GM21825 (cell line): ENCODE data around the gene VASH1.

Experiments
- ATAC-seq: cut with Tn5 transposase; IDR thresholded peaks from one replicate; pipeline ENCODE4 v1.9.1; 2021; ENCODE audit warnings: mild to moderate bottlenecking, moderate library complexity; ENCODE audit not compliant: unreplicated experiment

VASH1 gene

DNA sequence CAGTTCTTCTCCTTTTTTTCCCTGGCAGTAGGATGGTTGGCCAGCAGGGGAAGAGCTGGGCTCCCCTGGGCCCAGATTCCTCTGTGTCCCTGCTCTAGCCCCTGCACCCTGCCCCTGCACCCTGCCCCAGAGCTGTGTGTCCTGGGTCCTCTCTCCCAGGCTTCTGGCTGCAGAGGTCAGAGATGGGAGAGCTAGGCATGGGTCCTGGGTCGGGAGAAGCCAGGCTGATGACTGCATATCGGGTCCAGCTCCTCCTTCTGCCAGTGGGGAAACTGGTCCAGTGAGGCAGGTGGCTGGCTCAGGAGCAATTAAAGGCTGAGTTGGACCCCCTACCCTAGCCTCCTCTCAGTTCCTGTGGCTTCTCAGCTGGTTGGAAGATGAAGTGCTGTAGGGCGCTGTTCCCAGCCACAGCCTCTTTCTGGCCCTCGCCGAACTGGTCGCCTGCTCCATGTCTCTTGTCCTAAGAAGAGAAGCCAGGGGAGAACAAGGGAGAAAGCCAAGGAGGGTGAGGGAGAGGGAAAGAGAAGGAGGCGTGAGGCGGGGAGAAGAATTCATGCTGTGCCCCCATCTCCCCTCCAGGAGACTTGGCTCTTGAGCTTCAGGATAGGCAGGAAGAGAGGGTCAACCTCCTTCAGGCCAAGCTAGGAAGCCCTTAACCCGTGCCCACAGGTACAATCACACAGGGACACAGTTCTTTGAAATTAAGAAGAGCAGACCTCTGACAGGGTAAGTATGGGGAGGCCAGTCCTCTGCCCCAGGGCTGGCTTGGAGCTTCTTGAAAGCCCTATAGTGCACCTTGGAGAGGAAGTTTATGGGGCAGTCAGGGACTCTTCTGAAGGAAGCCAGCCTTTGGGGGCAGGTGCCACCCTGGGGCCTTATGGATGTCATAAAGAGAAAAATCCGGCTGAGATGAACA lies 9.5 kb downstream of the VASH1 start:
- no peak for ATAC-seq

DNA sequence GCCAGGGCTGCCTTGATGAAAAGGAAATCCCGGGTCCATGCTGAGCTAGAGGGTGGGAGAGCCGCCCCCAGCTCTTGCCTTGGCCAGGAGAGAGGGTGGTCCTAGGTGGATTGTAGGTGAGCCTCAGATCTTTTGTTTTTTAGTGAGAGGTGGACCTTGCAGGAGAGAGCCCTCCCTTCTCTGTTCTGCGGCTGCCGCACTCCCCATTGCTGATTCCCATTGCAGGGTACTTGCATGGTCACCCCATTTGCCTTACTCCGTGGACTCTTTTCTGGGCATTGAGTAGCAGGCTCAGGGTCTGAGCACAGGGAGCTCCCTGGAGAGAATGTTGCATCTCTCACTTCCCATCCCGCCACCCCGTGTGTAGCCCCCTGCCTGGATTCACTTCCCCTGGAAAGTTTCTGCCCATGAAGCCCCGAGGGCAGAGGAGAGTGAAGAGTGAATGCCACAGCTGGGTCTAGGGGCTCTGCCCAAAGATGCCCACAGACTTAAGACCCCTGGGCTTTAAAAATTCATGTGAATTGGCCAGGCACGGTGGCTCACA lies 10.2 kb downstream of the VASH1 start:
- no peak for ATAC-seq

DNA sequence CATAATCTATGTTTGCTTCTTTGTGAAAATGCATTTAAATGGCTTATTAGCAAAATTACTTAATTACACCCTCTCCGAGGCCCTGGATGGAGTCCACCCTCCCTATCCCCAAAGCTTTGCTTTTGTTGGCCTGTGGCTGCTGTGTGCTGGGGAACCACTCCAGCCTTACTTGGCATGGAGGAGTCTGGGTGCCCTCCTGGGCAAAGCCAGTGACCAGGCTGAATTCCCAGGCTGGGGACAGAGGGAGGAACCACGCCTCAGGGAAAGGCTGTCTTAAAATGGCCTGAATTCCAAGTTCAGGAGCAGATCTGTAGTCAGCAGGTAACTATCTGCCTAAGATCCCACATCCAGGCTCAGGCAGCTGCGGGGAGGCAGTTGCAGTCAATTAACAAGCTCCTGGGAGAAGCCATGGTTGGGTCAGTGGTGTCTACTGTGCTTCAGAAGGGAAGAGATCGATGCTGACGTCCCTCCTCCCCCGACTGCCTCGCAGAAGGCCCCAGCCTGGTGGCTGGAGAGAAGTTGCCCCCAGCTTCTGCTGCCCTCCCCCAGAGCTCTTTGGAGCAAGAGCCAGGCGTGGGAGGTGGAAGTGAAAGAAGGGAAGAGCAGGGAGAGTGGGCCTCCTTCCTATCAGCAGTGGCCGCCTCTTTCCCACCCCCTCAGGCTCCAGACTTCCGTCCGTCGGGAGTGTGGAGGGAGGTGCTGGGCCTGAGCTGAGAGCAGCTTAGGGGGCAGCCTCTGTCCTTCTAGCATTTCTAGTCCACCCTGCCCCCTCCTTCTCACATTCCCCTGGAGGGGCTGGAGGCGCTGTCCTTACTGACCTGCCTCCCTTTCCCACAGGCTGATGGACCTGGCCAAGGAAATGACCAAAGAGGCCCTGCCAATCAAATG lies 11.3 kb downstream of the VASH1 start:
- no peak for ATAC-seq

DNA sequence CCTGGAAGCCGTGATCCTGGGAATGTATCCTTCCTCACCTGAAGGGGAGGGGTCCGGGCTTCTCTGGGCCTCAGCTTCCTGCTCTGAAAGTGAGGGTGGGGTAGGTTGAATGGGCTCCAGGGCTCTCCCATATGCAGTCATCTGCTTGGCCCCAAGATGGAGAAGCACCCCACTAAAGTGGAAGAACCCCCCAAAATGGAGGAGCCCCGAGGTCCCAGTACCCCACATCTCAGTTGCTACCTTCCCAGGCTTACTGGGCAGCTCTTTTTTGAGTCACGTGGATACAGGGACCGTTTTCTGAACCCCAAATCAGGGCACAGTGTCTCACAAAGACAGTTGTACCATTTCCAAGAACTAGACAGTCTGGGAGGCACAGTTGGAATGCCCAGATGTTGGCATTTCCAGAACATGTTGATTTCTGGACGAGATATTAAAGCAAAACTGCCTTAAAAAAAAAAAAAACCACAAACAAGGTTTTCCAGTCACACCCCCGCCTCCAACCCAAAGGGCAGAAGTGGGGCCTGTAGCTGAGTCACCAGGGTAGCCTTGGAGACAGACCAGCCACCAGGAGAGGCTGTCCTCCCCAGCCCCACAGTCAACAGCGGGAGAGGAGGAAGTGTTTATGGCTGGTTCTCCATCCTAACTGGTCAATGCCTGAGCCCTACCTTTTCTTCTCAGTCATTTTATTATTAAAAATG lies 12.1 kb downstream of the VASH1 start:
- ATAC-seq = no peak

DNA sequence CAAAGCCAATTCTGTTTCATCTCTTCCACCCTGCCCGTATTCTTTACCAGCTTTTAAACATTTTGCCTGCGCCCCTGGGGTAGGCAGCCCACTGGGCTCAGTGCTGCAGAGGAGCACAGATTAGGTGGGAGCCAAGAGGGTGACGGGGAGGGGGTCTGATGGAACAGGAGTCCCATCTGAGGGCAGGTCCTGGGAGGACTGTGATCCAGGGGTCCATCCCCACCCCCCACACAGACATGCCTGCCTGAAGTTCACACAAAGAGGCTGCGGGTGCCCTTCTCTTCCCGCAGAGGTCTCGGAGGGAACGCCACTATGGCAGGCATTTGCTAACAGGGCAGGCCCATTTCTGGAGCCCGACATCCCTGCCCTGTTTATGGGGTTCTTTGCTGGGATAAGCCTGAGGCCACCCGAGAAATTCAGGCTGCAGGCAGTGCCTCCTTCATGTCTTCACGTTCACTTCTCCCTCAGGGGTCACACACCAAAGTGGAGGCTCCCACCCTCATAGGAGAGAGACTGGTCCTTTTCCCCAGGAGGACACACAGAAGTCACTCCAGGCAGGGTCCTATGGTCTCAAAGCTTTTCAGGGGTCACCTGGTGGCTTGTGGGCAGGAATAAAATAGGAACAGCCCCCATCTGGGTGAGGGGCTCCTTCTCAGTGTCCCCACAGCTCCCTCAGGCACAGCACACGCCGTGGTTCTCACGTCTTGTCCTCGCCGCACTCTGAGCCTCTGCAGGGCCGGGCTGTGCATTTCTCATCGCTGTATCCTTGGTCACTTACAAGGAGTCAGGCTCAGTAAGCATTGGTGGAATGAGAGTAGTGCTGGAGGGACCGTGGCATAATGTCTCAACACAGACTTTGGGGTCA lies 12.9 kb downstream of the VASH1 start:
- no peak for ATAC-seq

DNA sequence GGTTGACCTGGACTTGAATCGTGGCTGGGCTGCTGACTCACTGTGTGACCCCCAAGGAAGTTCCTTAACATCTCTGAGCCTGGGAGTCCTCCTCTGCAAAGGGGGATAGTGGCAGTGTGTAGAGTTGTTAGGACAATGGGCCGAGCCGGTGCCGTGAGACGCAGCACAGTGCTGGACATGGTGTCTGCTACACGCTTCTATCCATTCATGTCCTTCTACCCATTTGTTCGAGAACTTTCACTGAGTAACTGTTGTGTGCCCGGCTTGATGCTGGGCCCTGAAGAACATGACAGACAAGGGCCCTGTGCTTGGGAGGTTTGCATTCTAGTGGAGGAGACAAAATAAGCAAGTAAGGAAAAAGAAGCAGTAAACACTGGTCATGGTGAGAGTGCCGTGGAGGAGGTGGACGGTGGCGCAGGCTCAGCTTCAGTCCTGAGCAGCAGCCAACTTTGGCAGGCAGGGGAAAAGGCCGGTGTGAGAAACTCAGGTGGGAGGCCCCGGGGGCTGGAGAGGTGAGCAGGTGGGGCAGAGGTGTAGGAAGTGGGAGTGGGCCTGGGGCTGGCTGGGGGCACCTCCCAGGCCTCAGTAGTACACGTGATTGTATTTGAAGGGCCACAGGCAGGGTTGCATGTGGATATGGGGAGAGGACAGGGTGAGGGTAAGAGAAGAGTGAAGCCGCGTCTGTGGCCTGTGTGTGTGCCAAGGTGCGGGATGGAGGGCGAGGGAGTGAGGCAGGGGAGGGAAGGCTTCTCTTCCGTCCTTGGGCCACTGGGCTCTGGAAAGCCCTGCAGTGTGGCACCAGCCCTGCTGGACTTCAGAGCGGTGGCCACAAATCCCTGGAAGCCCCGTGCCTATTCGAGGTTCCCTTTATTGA lies 13.8 kb downstream of the VASH1 start:
- ATAC-seq = no peak

DNA sequence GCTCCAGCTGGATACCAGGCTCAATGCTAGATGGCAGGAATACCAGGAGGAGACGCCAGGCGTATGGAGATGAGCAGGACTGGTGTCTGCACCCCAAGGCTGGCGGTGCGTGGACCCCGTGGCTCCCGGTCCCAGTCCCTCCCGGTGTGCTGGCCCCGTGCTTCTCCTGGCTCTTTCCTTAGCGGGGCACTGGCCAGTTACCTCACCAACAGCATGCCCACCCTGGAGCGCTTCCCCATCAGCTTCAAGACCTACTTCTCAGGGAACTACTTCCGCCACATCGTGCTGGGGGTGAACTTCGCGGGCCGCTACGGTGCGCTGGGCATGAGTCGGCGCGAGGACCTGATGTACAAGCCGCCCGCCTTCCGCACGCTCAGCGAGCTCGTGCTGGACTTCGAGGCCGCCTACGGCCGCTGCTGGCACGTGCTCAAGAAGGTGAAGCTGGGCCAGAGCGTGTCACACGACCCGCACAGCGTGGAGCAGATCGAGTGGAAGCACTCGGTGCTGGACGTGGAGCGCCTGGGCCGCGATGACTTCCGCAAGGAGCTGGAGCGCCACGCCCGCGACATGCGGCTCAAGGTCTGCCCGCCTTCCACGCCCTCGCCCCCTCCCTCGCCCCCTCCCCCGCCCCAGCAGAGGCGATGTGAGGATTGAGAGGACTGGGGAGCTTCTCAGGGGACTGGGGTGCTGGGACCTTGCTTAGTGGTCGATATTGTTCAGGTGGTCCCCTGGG lies 14.6 kb downstream of the VASH1 start:
- no peak for ATAC-seq

DNA sequence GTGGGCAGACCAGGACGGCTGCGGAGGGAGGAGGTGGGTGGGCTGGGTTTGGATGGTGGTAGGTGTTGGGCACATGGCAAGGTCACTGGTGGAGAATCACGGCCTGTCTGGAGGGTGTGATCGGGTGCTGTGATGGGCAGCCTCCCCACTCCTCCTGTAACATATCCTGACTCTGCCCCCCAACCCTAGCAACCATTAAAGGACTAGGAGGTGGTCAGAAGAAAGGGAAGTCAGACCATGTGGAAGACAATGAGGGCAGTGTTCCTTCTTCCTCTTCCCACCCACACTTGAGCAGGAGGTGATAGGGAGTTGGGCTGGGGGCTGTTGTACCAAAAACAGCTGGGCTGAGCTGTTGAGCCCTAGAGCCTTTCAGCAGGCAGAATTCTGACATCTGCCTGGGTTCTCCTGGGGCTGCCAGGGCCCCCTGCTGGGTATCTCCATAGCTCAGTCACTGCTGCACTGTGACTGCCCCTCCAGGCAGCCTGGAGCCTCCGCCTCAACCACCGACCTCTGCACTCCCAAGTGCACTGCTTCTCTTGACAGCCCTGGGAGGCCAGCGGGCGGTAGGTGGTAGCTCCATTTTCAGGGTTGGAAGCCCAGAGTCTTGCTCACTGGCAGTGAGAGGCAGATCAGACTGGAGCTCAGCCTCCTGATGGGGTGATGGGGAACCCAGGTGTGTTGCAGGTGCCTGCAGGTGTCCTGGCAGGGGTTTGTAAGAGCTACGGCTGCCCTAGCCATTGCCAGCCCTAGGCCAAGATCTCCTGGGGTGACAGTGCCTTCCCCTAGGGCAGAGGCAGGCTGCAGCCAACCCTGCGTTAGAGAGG lies 15.4 kb downstream of the VASH1 start:
- no peak for ATAC-seq

DNA sequence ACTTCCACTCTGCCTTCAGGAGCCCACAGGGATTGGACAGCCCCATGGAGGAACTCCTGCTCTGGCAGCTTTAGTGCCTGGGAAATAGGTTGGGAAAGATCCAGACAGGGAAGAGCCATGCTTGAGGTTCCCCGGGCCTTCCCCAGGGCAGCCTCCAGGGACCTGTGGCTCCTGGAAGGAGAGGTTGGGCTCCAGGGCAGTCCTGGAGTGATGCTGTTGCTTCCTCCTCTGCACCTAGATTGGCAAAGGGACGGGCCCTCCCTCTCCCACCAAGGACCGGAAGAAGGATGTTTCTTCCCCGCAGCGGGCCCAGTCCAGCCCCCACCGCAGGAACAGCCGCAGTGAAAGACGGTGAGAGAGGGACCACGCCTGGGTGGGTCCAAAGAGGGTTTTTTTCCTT lies 16.5 kb downstream of the VASH1 start:
- ATAC-seq = no peak

DNA sequence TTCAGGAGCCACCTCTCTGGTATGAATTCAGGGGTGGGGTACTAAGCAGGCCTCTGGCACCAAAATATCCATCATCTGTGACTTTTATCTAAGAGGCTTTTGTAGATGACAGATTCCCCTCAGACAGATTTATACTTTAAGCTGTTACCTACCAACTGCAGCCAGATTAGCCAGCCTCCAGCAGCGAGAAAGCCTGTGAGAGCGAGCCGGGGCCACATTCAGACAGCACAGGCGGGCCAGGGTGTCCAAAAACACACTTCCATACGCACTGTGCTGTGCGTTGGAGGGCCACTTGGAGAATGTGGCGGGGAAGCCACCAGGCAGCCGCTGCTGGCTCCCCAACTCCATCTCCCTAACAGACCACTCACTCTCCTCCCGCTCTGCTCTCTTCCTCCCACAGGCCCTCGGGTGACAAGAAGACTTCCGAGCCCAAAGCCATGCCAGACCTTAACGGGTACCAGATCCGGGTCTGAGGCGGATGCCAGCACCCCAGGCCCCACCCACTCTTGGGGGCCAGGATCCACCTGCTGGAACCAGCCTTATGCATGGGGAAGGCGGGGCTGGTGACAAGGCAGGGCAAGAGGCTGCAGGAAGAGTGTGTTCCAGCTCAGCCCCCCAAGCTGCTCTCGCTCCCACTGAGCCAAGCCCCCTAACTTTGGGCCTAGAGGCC lies 17.4 kb downstream of the VASH1 start:
- ATAC-seq = no peak

DNA sequence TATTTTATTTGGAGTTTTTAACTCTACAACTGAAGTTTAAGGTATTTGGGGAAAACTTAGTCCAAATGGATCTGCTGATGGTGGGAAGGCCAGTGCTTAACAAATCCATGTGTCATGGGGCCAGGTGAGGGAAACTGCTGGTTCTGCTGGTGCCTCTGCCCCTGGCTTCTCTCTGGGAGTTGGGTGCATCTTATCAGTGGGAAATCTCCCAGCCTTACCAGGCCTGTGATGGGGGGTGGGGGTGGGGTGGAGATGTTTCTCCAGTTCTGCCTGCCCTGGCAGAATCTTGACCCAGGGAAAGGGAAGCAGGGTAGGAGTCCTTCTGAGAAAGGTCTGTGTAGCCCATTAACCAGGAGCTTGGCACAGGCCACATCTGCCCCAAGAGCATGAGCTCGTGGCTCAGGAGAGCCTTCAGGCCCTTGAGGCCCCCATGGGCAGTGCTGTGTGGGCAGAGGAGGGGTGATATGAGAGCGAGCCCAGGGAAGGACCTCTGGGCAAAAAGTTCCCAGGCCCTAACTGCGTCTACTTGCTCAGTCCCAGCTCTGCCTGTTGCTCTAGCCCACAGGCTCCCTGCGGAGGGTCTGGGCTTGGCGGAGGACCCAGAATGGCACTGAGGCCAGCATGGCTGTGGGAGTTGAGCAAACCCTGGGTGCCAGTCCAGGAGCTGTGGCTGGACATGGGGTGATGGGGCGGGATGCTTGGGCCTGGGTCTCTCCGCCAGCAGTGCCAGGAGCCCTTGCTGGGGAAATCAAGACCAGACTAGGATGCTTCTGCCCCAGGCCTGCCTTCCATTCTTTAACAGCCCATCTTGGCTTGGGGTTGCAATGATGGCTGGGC lies 18.2 kb downstream of the VASH1 start:
- ATAC-seq = no peak

DNA sequence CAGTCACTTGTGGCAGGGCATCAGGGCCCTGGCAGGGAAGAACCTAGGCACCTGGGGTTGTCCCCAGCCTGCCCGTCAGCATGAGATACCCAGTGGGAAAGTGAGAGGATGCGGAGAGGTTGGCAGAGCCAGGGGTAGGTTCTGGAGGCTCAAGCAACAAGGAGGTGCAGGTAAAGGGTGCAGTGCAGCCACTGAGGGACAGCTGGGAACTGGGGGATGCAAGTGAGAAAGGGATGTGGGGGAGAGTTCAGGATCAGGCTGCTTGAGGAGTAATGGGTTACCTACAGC lies 18.7 kb downstream of the VASH1 start:
- ATAC-seq = no peak

DNA sequence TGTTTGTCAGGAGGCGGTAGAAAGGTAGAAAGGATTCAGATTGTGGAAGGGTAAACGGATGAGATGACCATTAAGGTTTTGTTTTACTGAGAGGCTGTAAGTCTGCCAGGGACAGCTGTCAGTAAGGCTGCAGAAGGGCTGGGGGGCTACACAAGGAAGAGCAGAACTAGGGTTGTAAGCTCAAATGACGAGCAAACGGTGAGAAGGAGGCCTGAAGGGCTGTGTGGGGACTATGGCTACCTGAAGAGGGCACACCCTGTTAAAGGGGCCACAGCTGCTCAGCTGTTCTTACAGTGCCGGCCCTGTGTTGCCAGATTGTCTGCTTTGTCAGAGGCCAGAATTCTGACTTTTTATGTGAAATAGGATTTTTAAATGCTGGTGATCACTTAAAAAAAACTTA lies 19.1 kb downstream of the VASH1 start:
- ATAC-seq = no peak

DNA sequence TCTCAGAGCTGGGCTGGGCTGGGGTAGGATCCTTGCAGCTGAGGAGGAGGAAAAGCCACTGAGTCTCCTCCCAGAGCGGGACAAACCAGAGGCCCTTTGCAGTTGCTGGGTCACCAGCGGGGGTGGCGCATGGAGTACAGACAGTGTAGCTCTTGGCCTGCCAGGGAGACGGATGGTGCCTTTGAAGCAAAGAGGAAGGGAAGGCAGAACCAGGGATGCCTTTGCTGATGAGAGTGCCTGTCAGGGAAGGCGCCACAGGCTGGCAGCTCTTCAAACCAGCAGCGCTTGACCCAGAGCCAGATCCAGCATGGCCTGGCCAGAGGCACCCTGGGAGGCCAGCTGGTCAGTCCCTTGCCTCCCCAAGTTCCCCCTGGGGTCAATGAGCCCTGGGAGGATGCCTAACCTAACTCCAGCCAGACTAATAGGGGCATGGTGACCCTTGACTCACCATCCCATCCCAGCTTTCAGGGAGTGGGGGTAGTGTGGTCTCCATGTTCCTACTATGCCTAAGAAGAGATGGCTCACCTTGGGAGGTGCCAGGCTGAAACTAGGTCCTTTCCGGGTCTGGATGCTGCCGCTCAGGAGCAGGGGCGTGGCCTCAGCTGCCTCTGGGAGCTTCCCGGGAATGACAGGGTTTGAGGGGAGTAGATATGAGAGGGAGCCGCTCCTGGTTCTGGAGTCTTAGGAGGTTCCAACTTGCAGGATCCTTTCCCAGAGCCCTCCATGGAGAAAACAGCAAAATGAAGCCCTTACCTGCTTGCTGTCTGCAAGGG lies 19.8 kb downstream of the VASH1 start:
- no peak for ATAC-seq

DNA sequence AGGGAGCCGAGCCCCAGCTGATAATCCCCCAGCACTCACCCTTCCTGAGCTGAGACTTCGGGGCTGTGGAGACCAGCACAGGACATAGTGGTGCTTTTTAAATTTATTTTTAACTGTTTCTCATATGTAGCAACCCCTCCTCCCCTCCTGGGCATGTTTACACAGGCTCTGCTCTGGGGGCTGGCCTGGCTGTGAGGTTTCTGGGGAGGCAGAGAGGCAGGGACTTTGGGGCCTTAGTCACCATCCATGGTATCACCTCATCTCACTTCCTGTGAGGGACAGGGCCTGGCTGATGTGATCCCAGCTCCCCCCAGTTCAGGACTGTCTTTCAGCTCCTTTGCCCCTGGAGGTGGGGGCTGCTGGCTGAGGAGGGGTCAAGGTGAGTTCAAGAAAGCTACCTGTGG lies 20.4 kb downstream of the VASH1 start:
- ATAC-seq = no peak
